ENCODE results near the gene LCN12. TPM values are rescaled to one million over a fixed set of nuclear protein-coding genes. Genes with fewer than 3 reads are reported as not detected.

LCN12 gene
- total RNA-seq, 4 donors from 2014 or later, result 1.8 to 8.7 (median 7.9) TPM; not detected in 1

- Histone ChIP-seq H3K4me1 (peaks cover 3 to 50% (median 29%) of the 10 kb centered on the region in 4 donors), H3K27me3 (no peaks in the 10 kb centered on the region), H3K4me3 (peak overlapping the region in 1 of 4 donors; percentile 33), H3K9me3 (no peaks in the 10 kb centered on the region), H3K36me3 (peaks cover 0 to 7% (median 0%) of the 10 kb centered on the region in 3 donors), H3K27ac (peak overlapping the region; percentile 23 to 76 (median 64))
- no peak for DNase-seq
- TF ChIP-seq POLR2A (IDR thresholded peaks at IDR 0.05) (no peak), CTCF (IDR thresholded peaks at IDR 0.05) (no peak)
Measured at GRCh38 chr9:136995772-136996311, 43.8 kb downstream of the LCN12 start.

GRCh38 chr9:136996361-136997292, 44.6 kb downstream of the LCN12 start, which contains the start of gene CLIC3:
TSS of gene CLIC3 (minus strand) at chr9:136996568. CDS start at chr9:136996543, 25 bp downstream.
- peak within 1 kb of the TSS; percentile 16 to 37 (median 35) for H3K4me3 ChIP-seq
- H3K9me3 ChIP-seq, result no peaks in the 10 kb centered on the region

GRCh38 chr9:136997371-136997770, 45.3 kb downstream of the LCN12 start:
- H3K4me1 ChIP-seq, result peaks cover 3 to 50% (median 29%) of the 10 kb centered on the region in 4 donors
- TF ChIP-seq CTCF (IDR thresholded peaks at IDR 0.05) (no peak), POLR2A (IDR thresholded peaks at IDR 0.05) (no peak)
- H3K4me3 ChIP-seq, result peak overlapping the region in 2 of 4 donors; percentile 33 to 37
- H3K9me3 ChIP-seq, result no peaks in the 10 kb centered on the region
- peak overlapping the region; percentile 23 to 76 (median 64) for H3K27ac ChIP-seq
- DNase-seq, result no peak
- H3K27me3 ChIP-seq, result no peaks in the 10 kb centered on the region
- H3K36me3 ChIP-seq, result peaks cover 0 to 7% (median 0%) of the 10 kb centered on the region in 3 donors

More at GRCh38 chr9:136996361-136997292, 44.6 kb downstream of the LCN12 start, which contains the start of gene CLIC3:
- DNase-seq, result peak; percentile 68 to 81 (median 74)
- Histone ChIP-seq H3K27ac (peak within 1 kb of the TSS; percentile 23 to 76 (median 64)), H3K27me3 (no peaks in the 10 kb centered on the region), H3K4me1 (peaks cover 3 to 50% (median 29%) of the 10 kb centered on the region in 4 donors), H3K36me3 (peaks cover 0 to 7% (median 0%) of the 10 kb centered on the region in 3 donors)
- TF ChIP-seq POLR2A (IDR thresholded peaks at IDR 0.05) (peak in 1 of 2 donors; percentile 7), CTCF (IDR thresholded peaks at IDR 0.05) (no peak)

GRCh38 chr9:136997830-136998234, 45.8 kb downstream of the LCN12 start:
- Histone ChIP-seq H3K9me3 (no peaks in the 10 kb centered on the region), H3K36me3 (peaks cover 0 to 7% (median 0%) of the 10 kb centered on the region in 3 donors), H3K27ac (peak overlapping the region; percentile 23 to 76 (median 64)), H3K27me3 (no peaks in the 10 kb centered on the region), H3K4me1 (peaks cover 3 to 47% (median 28%) of the 10 kb centered on the region in 4 donors), H3K4me3 (no peak overlapping the region)
- no peak for TF ChIP-seq POLR2A (IDR thresholded peaks at IDR 0.05)
- TF ChIP-seq CTCF (IDR thresholded peaks at IDR 0.05), result no peak
- DNase-seq, result peak in 2 of 3 donors; percentile 62 to 78

- no peak for TF ChIP-seq POLR2A (IDR thresholded peaks at IDR 0.05)
- TF ChIP-seq CTCF (IDR thresholded peaks at IDR 0.05), result no peak
- peak in 1 of 3 donors; percentile 38 for DNase-seq
- peak overlapping the region; percentile 52 to 75 (median 66) for H3K27ac ChIP-seq
- H3K36me3 ChIP-seq, result no peaks in the 10 kb centered on the region
- H3K27me3 ChIP-seq, result no peaks in the 10 kb centered on the region
- H3K4me1 ChIP-seq, result peaks cover 3 to 26% (median 21%) of the 10 kb centered on the region in 4 donors
- H3K4me3 ChIP-seq, result peak overlapping the region in 1 of 4 donors; percentile 9
- no peaks in the 10 kb centered on the region for H3K9me3 ChIP-seq
Measured at GRCh38 chr9:137000177-137000930, 48.3 kb downstream of the LCN12 start.

Measured in Peyer's patch (tissue), 4 donors.